ENCODE measurements around the gene PMPCA. TPM values are rescaled to one million over a fixed set of nuclear protein-coding genes. Genes with fewer than 3 reads are reported as not detected.

PMPCA gene
- total and polyA plus RNA-seq, 2 of the 8 experiments (the other 6 are each of a cell fraction or from before 2014, with no cell fraction given), result 60.0 to 88.2 TPM

DNA sequence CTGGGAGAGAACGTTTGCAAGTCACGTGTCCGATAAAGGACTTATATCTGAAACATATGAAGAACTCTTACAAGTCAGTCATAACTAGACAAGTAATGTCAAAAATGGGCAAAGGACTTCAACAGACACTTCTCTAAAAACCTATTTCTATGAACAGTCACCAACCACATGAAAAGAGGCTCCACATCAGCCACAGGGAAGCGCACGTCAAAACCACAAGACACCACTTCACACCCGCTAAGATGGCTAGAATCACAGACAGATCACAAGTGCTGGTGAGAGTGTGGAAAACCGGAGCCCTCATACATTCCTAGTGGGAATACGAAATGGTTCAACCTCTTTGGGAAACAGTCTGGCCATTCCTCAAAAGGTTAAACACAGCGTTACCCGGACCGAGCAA is 25.4 kb upstream of the PMPCA start:
- Histone ChIP-seq H4K8ac (ENCODE audit: extremely low read depth, insufficient read depth, low read length) (no peak overlapping the region), H2AFZ (ENCODE audit: low read length) (no peak overlapping the region), H2BK5ac (ENCODE audit: low read depth, low read length) (no peak overlapping the region), H3K23me2 (ENCODE audit: low read depth, low read length) (no peaks in the 10 kb centered on the region), H3K9ac (replicated peaks in 1 of 4; ENCODE audit: extremely low read depth in 1 of 4, low read depth in 3 of 4, low read length in 3 of 4) (no peak overlapping the region), H3K79me1 (ENCODE audit: low read depth, low read length) (no peaks in the 10 kb centered on the region; the same call in 1 of the 2 replicates), H2BK15ac (ENCODE audit: low read length) (no peak overlapping the region), H3K4ac (replicated peaks; ENCODE audit: insufficient read length, low read depth, low read length) (no peak overlapping the region), H3K4me1 (replicated peaks in 1 of 4; ENCODE audit: control insufficient read depth in 3 of 4, insufficient read depth in 4 of 4, low read length in 3 of 4) (no peaks in the 10 kb centered on the region), H3K14ac (ENCODE audit: insufficient read length) (no peak overlapping the region), H3K4me2 (ENCODE audit: insufficient read depth in 1 of 2, low read depth in 2 of 2, low read length in 2 of 2) (no peak overlapping the region), H3K23ac (ENCODE audit: insufficient read length) (no peak overlapping the region), H4K91ac (replicated peaks; ENCODE audit: insufficient read length, low read length) (no peak overlapping the region), H3K56ac (replicated peaks; ENCODE audit: insufficient read length, low read depth, low read length) (no peak overlapping the region), H3K18ac (ENCODE audit: extremely low read depth, low read length) (no peak overlapping the region), H4K5ac (ENCODE audit: insufficient read length, low read depth, low read length) (no peak overlapping the region), H3K9me3 (ENCODE audit: insufficient read depth in 2 of 2, low read depth in 1 of 2, low read length in 1 of 2) (no peaks in the 10 kb centered on the region), H3K36me3 (ENCODE audit: control insufficient read depth in 2 of 4, insufficient read depth in 4 of 4, low read length in 3 of 4) (peaks cover 17 to 72% (median 56%) of the 10 kb centered on the region in 4 experiments), H2BK12ac (ENCODE audit: low read depth, low read length) (no peak overlapping the region), H3K27me3 (replicated peaks in 1 of 4; ENCODE audit: control insufficient read depth in 3 of 4, extremely low read depth in 1 of 4, insufficient read depth in 3 of 4, low read length in 3 of 4) (no peaks in the 10 kb centered on the region), H3K27ac (ENCODE audit: low read depth, low read length) (no peak overlapping the region), H4K20me1 (replicated peaks in 1 of 2; ENCODE audit: control insufficient read depth in 1 of 2, insufficient read depth in 2 of 2, low read length in 2 of 2) (peaks cover 4 to 18% of the 10 kb centered on the region in 2 experiments), H2BK120ac (replicated peaks; ENCODE audit: low read depth, low read length) (no peak overlapping the region), H3K79me2 (ENCODE audit: control insufficient read depth in 1 of 2, insufficient read depth in 2 of 2, low read length in 2 of 2) (no peaks in the 10 kb centered on the region), H2AK5ac (ENCODE audit: low read depth, low read length) (no peak overlapping the region), H2BK20ac (ENCODE audit: low read length) (no peak overlapping the region), H3K4me3 (ENCODE audit: extremely low read depth in 1 of 4, insufficient read depth in 2 of 4, low read depth in 3 of 4, low read length in 4 of 4) (no peak overlapping the region)
- 95% methylated on average over 11 of the region's 11 CpGs; no CpG with 5 or more reads in 1 of the 2 experiments for WGBS, 2 experiments (ENCODE audit: extremely low coverage in 1 of 2, insufficient coverage in 1 of 2, insufficient read length in 1 of 2, insufficient replicate concordance in 2 of 2, low coverage in 1 of 2, low lambda C conversion rate in 2 of 2, missing lambda C conversion rate in 1 of 2)
- ChIA-PET CTCF (ENCODE audit: partially characterized antibody) (interaction anchor here (0.6 to 4.7 kb wide), 7 partner anchors 11 to 890 kb away, joined by 3 to 26 read pairs (median 4); partner anchors contain the start of gene SNAPC4), POLR2A (ENCODE audit: partially characterized antibody) (interaction anchor here (1.1 to 14.0 kb wide), 5 partner anchors 12 to 43 kb away, joined by 3 to 139 read pairs (median 5); partner anchors contain the start of genes CARD9 and SNAPC4)
- DNase-seq (ENCODE audit: low read depth in 1 of 2, low spot score in 2 of 2) (no peak), FAIRE-seq (no peak)
- TF ChIP-seq SUZ12 (IDR thresholded peaks at IDR 0.05; ENCODE audit: low read length), result no peak
- no peak for TF ChIP-seq CHD1 (IDR thresholded peaks at IDR 0.05; ENCODE audit: low read depth, low read length)
- no peak for TF ChIP-seq RFX5 (IDR thresholded peaks at IDR 0.05; ENCODE audit: borderline replicate concordance, low read depth, low read length)
- no peak for TF ChIP-seq SP2 (IDR thresholded peaks at IDR 0.05; ENCODE audit: low read length)
- no peak for TF ChIP-seq MAFK (IDR thresholded peaks at IDR 0.05; ENCODE audit: low read depth, low read length)
- TF ChIP-seq TEAD4 (IDR thresholded peaks at IDR 0.05; ENCODE audit: low read depth, low read length), result no peak
- TF ChIP-seq SIN3A (conservative IDR thresholded peaks at IDR 0.05 in 1 of 2, IDR thresholded peaks at IDR 0.05 in 1 of 2; ENCODE audit: low read depth in 1 of 2, low read length in 2 of 2), result no peak
- no peak for TF ChIP-seq CTBP2 (IDR thresholded peaks at IDR 0.05; ENCODE audit: borderline replicate concordance, insufficient read depth, insufficient read length, low read length)
- TF ChIP-seq, protein P1, sequence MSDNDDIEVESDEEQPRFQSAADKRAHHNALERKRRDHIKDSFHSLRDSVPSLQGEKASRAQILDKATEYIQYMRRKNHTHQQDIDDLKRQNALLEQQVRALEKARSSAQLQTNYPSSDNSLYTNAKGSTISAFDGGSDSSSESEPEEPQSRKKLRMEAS (IDR thresholded peaks at IDR 0.05), result no peak

All from H1 (cell line).